RWPE1 (cell line): ENCODE data around the gene LRCOL1.

Experiments
- CTCF ChIA-PET: fragments of 350-600 bp; sonication (Branson Sonifier 250); formaldehyde crosslinking; extraction: SDS; loops from one replicate; lab custom pipeline; 2021; lab: Yijun Ruan, JAX
- POLR2A ChIA-PET: fragments of 400-600 bp; formaldehyde crosslinking; extraction: SDS; loops from one replicate; lab custom pipeline; 2020; ENCODE audit warnings: antibody characterized with exemption; ENCODE audit not compliant: low non-redundant PET; lab: Yijun Ruan, JAX
- DNase-seq: peaks from one replicate; pipeline ENCODE4 v3.0.0; 2012; ENCODE audit warnings: low spot score
- H3K27ac ChIP-seq: fragments of 450-650 bp; 2 replicates; pipeline ENCODE4 v1.5.1; 2017
- CTCF ChIP-seq: fragments of 450-650 bp; conservative IDR thresholded peaks from 2 replicates; pipeline ENCODE4 v1.5.1; 2017; ENCODE audit warnings: low read depth, mild to moderate bottlenecking

LRCOL1 gene

GRCh38 chr12:132565365-132565764, 45.0 kb downstream of the LRCOL1 start:
- ChIA-PET POLR2A (no interaction called here), CTCF (no interaction called here)
- no peak overlapping the region for H3K27ac ChIP-seq
- no peak for TF ChIP-seq CTCF
- DNase-seq, result no peak

- DNase-seq, result no peak
- no peak overlapping the region for H3K27ac ChIP-seq
- ChIA-PET CTCF (no interaction called here), POLR2A (no interaction called here)
- no peak for TF ChIP-seq CTCF
These were observed 46.5 kb downstream of the LRCOL1 start for GRCh38 chr12:132563911-132564310.

- TF ChIP-seq CTCF, result no peak
- ChIA-PET POLR2A (no interaction called here), CTCF (interaction anchor here (0.7 to 1.6 kb wide), 4 partner anchors 38 to 192 kb away, joined by 3 to 6 read pairs (median 3); no protein-coding TSS in a partner anchor)
- H3K27ac ChIP-seq, result no peak overlapping the region
- no peak for DNase-seq
These were observed 47.8 kb downstream of the LRCOL1 start for GRCh38 chr12:132562489-132563021.

GRCh38 chr12:132561427-132562156, 48.8 kb downstream of the LRCOL1 start:
- ChIA-PET CTCF (interaction anchor here (0.5 to 1.8 kb wide), 20 partner anchors 8 to 424 kb away, joined by 3 to 40 read pairs (median 4); partner anchors contain the start of gene P2RX2), POLR2A (no interaction called here)
- H3K27ac ChIP-seq, result peak overlapping the region; percentile 66; the same call in 1 of the 2 replicates
- peak; percentile 39 for DNase-seq
- peak; percentile 45; the same call in 1 of the 2 replicates for TF ChIP-seq CTCF

GRCh38 chr12:132560614-132561426, 49.6 kb downstream of the LRCOL1 start:
- peak overlapping the region; percentile 66 for H3K27ac ChIP-seq
- peak; percentile 85 for TF ChIP-seq CTCF
- peak; percentile 80 for DNase-seq
- ChIA-PET POLR2A (no interaction called here), CTCF (interaction anchor here (0.5 to 1.8 kb wide), 21 partner anchors 9 to 423 kb away, joined by 3 to 40 read pairs (median 4); partner anchors contain the start of gene P2RX2)

GRCh38 chr12:132560364-132560613, 50.1 kb downstream of the LRCOL1 start:
- ChIA-PET POLR2A (no interaction called here), CTCF (interaction anchor here (0.5 to 1.8 kb wide), 9 partner anchors 9 to 401 kb away, joined by 3 to 40 read pairs (median 4); no protein-coding TSS in a partner anchor)
- no peak for TF ChIP-seq CTCF
- H3K27ac ChIP-seq, result peak overlapping the region; percentile 66
- DNase-seq, result peak; percentile 60
